ENCODE measurements around the gene RBM47.

GRCh38 chr4:40629401-40630334, at the start of gene RBM47:
- TF ChIP-seq POLR2A (IDR thresholded peaks at IDR 0.05; ENCODE audit: low read depth, low read length) = peak; percentile 48
- 0 out of 2 replicates have a peak, but pooled peaks have one; percentile 8 for TF ChIP-seq TAF1 (IDR thresholded peaks at IDR 0.05; ENCODE audit: borderline replicate concordance, low read depth, low read length)
- peak; percentile 71 for TF ChIP-seq POLR2AphosphoS5 (IDR thresholded peaks at IDR 0.05; ENCODE audit: low read depth, low read length)
